ENCODE measurements around the gene TMEM272. TPM values are rescaled to one million over a fixed set of nuclear protein-coding genes. Genes with fewer than 3 reads are reported as not detected.

Gene TMEM272
- total RNA-seq, 1 donor, result not detected

- H3K4me3 ChIP-seq (ENCODE audit: low read depth, low read length), result no peak overlapping the region
- TF ChIP-seq CTCF (IDR thresholded peaks at IDR 0.05; ENCODE audit: insufficient read depth, low read length), result no peak
- no peak for DNase-seq (ENCODE audit: low read depth)
These were observed 21.6 kb downstream of the TMEM272 start for GRCh38 chr13:51823359-51823758.

- no peak for TF ChIP-seq CTCF (IDR thresholded peaks at IDR 0.05; ENCODE audit: insufficient read depth, low read length)
- no peak overlapping the region for H3K4me3 ChIP-seq (ENCODE audit: low read depth, low read length)
- DNase-seq (ENCODE audit: low read depth), result no peak
These were observed 22.7 kb downstream of the TMEM272 start for GRCh38 chr13:51822106-51822815.

GRCh38 chr13:51821606-51822005 is 23.4 kb downstream of the TMEM272 start:
- TF ChIP-seq CTCF (IDR thresholded peaks at IDR 0.05; ENCODE audit: insufficient read depth, low read length), result no peak

GRCh38 chr13:51820016-51820597 is 24.9 kb downstream of the TMEM272 start:
- DNase-seq (ENCODE audit: low read depth), result no peak
- no peak overlapping the region for H3K4me3 ChIP-seq (ENCODE audit: low read depth, low read length)
- TF ChIP-seq CTCF (IDR thresholded peaks at IDR 0.05; ENCODE audit: insufficient read depth, low read length), result no peak

More at GRCh38 chr13:51821606-51822005, 23.4 kb downstream of the TMEM272 start:
- no peak for DNase-seq (ENCODE audit: low read depth)
- H3K4me3 ChIP-seq (ENCODE audit: low read depth, low read length), result no peak overlapping the region

- TF ChIP-seq CTCF (IDR thresholded peaks at IDR 0.05; ENCODE audit: insufficient read depth, low read length), result no peak
- no peak for DNase-seq (ENCODE audit: low read depth)
- H3K4me3 ChIP-seq (ENCODE audit: low read depth, low read length), result no peak overlapping the region
These were observed 25.4 kb downstream of the TMEM272 start for GRCh38 chr13:51819544-51819943.

GRCh38 chr13:51818781-51819511 is 26.0 kb downstream of the TMEM272 start:
- no peak for TF ChIP-seq CTCF (IDR thresholded peaks at IDR 0.05; ENCODE audit: insufficient read depth, low read length)
- no peak overlapping the region for H3K4me3 ChIP-seq (ENCODE audit: low read depth, low read length)
- DNase-seq (ENCODE audit: low read depth), result peak; percentile 56
